H1 (cell line): ENCODE data around the gene EBF3. TPM values are rescaled to one million over a fixed set of nuclear protein-coding genes. Genes with fewer than 3 reads are reported as not detected.

Source experiments
- CTCF ChIA-PET: fragments of 300-600 bp; sonication (Branson Sonifier 250); formaldehyde crosslinking; loops from one replicate; lab custom pipeline; 2021; ENCODE audit not compliant: partially characterized antibody; lab: Charles Lee
- POLR2A ChIA-PET: fragments of 300-600 bp; sonication (Branson Sonifier 250); formaldehyde crosslinking; loops from one replicate; lab custom pipeline; 2021; ENCODE audit warnings: inconsistent platforms; ENCODE audit not compliant: partially characterized antibody; lab: Charles Lee
- DNase-seq, 2 experiments: peaks; one replicate each; pipeline versions ENCODE4 v3.0.0 to v3.0.0-alpha.2; 2010 to 2022; ENCODE audit warnings: low spot score in 2 of 2, low read depth in 1 of 2, mixed read lengths in 1 of 2
- FAIRE-seq: peaks from 2 replicates; lab custom pipeline; 2011; peaks lifted over from hg19 to GRCh38; lab: Jason Lieb, UNC
- H2AFZ ChIP-seq: 2 replicates; pipeline ENCODE4 v1.8.1; 2012; ENCODE audit warnings: low read length, inconsistent platforms
- H2AK5ac ChIP-seq: 2 replicates; pipeline ENCODE4 v1.6.1; 2013; ENCODE audit warnings: low read depth, low read length
- H2BK120ac ChIP-seq: replicated peaks from 2 replicates; pipeline ENCODE3; 2013; ENCODE audit warnings: low read depth, low read length, inconsistent platforms
- H2BK12ac ChIP-seq: 2 replicates; pipeline ENCODE4 v1.6.1; 2013; ENCODE audit warnings: low read depth, low read length
- H2BK15ac ChIP-seq: 2 replicates; pipeline ENCODE4 v1.6.1; 2013; ENCODE audit warnings: low read length
- H2BK20ac ChIP-seq: 2 replicates; pipeline ENCODE4 v1.6.1; 2013; ENCODE audit warnings: low read length
- H2BK5ac ChIP-seq: 2 replicates; pipeline ENCODE4 v1.6.1; 2013; ENCODE audit warnings: low read depth, low read length
- H3K14ac ChIP-seq: 2 replicates; pipeline ENCODE4 v1.6.1; 2013; ENCODE audit warnings: inconsistent platforms; ENCODE audit not compliant: insufficient read length
- H3K18ac ChIP-seq: 2 replicates; pipeline ENCODE4 v1.6.1; 2013; ENCODE audit warnings: low read length; ENCODE audit errors: extremely low read depth
- H3K23ac ChIP-seq: 2 replicates; pipeline ENCODE4 v1.6.1; 2013; ENCODE audit warnings: inconsistent platforms; ENCODE audit not compliant: insufficient read length
- H3K23me2 ChIP-seq: 2 replicates; pipeline ENCODE4 v1.6.1; 2013; ENCODE audit warnings: low read depth, low read length
- H3K27ac ChIP-seq: 2 replicates; pipeline ENCODE4 v1.6.1; 2011; ENCODE audit warnings: low read depth, low read length, inconsistent platforms
- H3K27me3 ChIP-seq, 4 experiments: replicated peaks in 1 of 4; 1 replicate in 1 of 4; 2 replicates in 3 of 4; pipeline versions ENCODE4 v1.6.1 to v1.8.1; 2011 to 2013; ENCODE audit warnings: low read length in 3 of 4, mild to moderate bottlenecking in 3 of 4, inconsistent platforms in 2 of 4, mixed read lengths in 2 of 4, moderate library complexity in 1 of 4; ENCODE audit not compliant: control insufficient read depth in 3 of 4, insufficient read depth in 3 of 4; ENCODE audit errors: extremely low read depth in 1 of 4
- H3K36me3 ChIP-seq, 4 experiments: 2 replicates each; pipeline versions ENCODE4 v1.6.1 to v1.8.1; 2011 to 2013; ENCODE audit warnings: mild to moderate bottlenecking in 4 of 4, low read length in 3 of 4, moderate library complexity in 2 of 4, control low read depth in 1 of 4, inconsistent platforms in 1 of 4; ENCODE audit not compliant: insufficient read depth in 4 of 4, control insufficient read depth in 2 of 4
- H3K4ac ChIP-seq: replicated peaks from 2 replicates; pipeline ENCODE3; 2013; ENCODE audit warnings: low read length, low read depth, mixed read lengths, inconsistent platforms; ENCODE audit not compliant: insufficient read length
- H3K4me1 ChIP-seq, 4 experiments: replicated peaks in 1 of 4; 1 replicate in 1 of 4; 2 replicates in 3 of 4; pipeline versions ENCODE4 v1.6.1 to v1.8.1; 2011 to 2013; ENCODE audit warnings: low read length in 3 of 4, inconsistent platforms in 2 of 4, mixed read lengths in 1 of 4; ENCODE audit not compliant: insufficient read depth in 4 of 4, control insufficient read depth in 3 of 4
- H3K4me2 ChIP-seq, 2 experiments: 2 replicates each; pipeline versions ENCODE4 v1.6.1 to v1.8.1; 2011 to 2013; ENCODE audit warnings: low read depth in 2 of 2, low read length in 2 of 2, control low read depth in 1 of 2, inconsistent platforms in 1 of 2, mild to moderate bottlenecking in 1 of 2; ENCODE audit not compliant: insufficient read depth in 1 of 2
- H3K4me3 ChIP-seq, 4 experiments: fragments of 200-600, 300-600 bp in 1 of 4; sonication (generic), shearing (Covaris generic), sonication (Bioruptor Twin) in 1 of 4; 2 replicates each; pipeline versions ENCODE4 v1.5.1 to v1.8.1; 2011 to 2016; ENCODE audit warnings: low read length in 4 of 4, low read depth in 3 of 4, control low read depth in 2 of 4, inconsistent platforms in 2 of 4, mild to moderate bottlenecking in 2 of 4, mixed read lengths in 1 of 4, moderate library complexity in 1 of 4; ENCODE audit not compliant: insufficient read depth in 2 of 4; ENCODE audit errors: extremely low read depth in 1 of 4
- H3K56ac ChIP-seq: replicated peaks from 2 replicates; pipeline ENCODE3; 2013; ENCODE audit warnings: low read depth, mild to moderate bottlenecking, mixed read lengths, low read length, inconsistent platforms; ENCODE audit not compliant: insufficient read length
- H3K79me1 ChIP-seq: 2 replicates; pipeline ENCODE4 v1.6.1; 2013; ENCODE audit warnings: low read depth, low read length, control low read depth
- H3K79me2 ChIP-seq, 2 experiments: 2 replicates each; pipeline versions ENCODE4 v1.6.1 to v1.8.1; 2012 to 2013; ENCODE audit warnings: low read length in 2 of 2, mild to moderate bottlenecking in 2 of 2, inconsistent platforms in 1 of 2; ENCODE audit not compliant: insufficient read depth in 2 of 2, control insufficient read depth in 1 of 2
- H3K9ac ChIP-seq, 4 experiments: replicated peaks in 1 of 4; 1 replicate in 1 of 4; 2 replicates in 3 of 4; pipeline versions ENCODE4 v1.6.1 to v1.8.1; 2011 to 2013; ENCODE audit warnings: low read depth in 3 of 4, low read length in 3 of 4, control low read depth in 2 of 4, mild to moderate bottlenecking in 2 of 4, moderate library complexity in 2 of 4, inconsistent platforms in 1 of 4; ENCODE audit errors: extremely low read depth in 1 of 4
- H3K9me3 ChIP-seq, 2 experiments: 2 replicates each; pipeline versions ENCODE4 v1.6.1 to v1.8.1; 2012 to 2013; ENCODE audit warnings: mild to moderate bottlenecking in 2 of 2, moderate library complexity in 2 of 2, control low read depth in 1 of 2, inconsistent platforms in 1 of 2, low read depth in 1 of 2, low read length in 1 of 2, mixed read lengths in 1 of 2; ENCODE audit not compliant: insufficient read depth in 2 of 2
- H4K20me1 ChIP-seq, 2 experiments: replicated peaks in 1 of 2; 2 replicates each; pipeline versions ENCODE3 to v1.8.1; 2011 to 2013; ENCODE audit warnings: inconsistent platforms in 2 of 2, low read length in 2 of 2, mild to moderate bottlenecking in 1 of 2; ENCODE audit not compliant: insufficient read depth in 2 of 2, control insufficient read depth in 1 of 2
- H4K5ac ChIP-seq: 2 replicates; pipeline ENCODE4 v1.6.1; 2013; ENCODE audit warnings: low read length, low read depth, mixed read lengths, inconsistent platforms; ENCODE audit not compliant: insufficient read length
- H4K8ac ChIP-seq: 2 replicates; pipeline ENCODE4 v1.8.0; 2013; ENCODE audit warnings: mild to moderate bottlenecking, moderate library complexity, low read length, inconsistent platforms; ENCODE audit not compliant: insufficient read depth; ENCODE audit errors: extremely low read depth
- H4K91ac ChIP-seq: replicated peaks from 2 replicates; pipeline ENCODE3; 2013; ENCODE audit warnings: low read length, mixed read lengths, inconsistent platforms; ENCODE audit not compliant: insufficient read length
- ATF3 ChIP-seq: IDR thresholded peaks from 2 replicates; pipeline ENCODE4 v1.6.1; 2011; ENCODE audit warnings: low read depth, mild to moderate bottlenecking, low read length; ENCODE audit not compliant: insufficient read depth
- CTBP2 ChIP-seq: IDR thresholded peaks from 2 replicates; pipeline ENCODE4 v1.7.0; 2011; ENCODE audit warnings: borderline replicate concordance, mild to moderate bottlenecking, moderate library complexity, mixed read lengths, low read length; ENCODE audit not compliant: insufficient read depth, insufficient read length
- FOSL1 ChIP-seq: IDR thresholded peaks from 2 replicates; pipeline ENCODE4 v1.6.1; 2011; ENCODE audit warnings: mild to moderate bottlenecking, low read depth, low read length, moderate library complexity; ENCODE audit not compliant: insufficient read depth
- KDM5A ChIP-seq: fragments of 200-600 bp; IDR thresholded peaks from 2 replicates; pipeline ENCODE4 v1.7.1; 2012; ENCODE audit warnings: mild to moderate bottlenecking, low read length, inconsistent platforms, mixed read lengths
- POU5F1 ChIP-seq: IDR thresholded peaks from 2 replicates; pipeline ENCODE4 v1.6.1; 2011; ENCODE audit warnings: low read depth, mild to moderate bottlenecking, low read length, moderate library complexity
- RNF2 ChIP-seq: fragments of 200-900, 300-1000 bp; sonication (generic); IDR thresholded peaks from 2 replicates; pipeline ENCODE4 v1.7.1; 2016; ENCODE audit warnings: borderline replicate concordance, low read depth, mild to moderate bottlenecking, antibody characterized with exemption, low read length; ENCODE audit not compliant: poor library complexity, severe bottlenecking; ENCODE audit errors: missing control alignments
- SIX5 ChIP-seq: IDR thresholded peaks from 2 replicates; pipeline ENCODE4 v1.6.1; 2011; ENCODE audit warnings: mild to moderate bottlenecking, low read depth, low read length
- SP2 ChIP-seq: IDR thresholded peaks from 2 replicates; pipeline ENCODE4 v1.6.1; 2012; ENCODE audit warnings: mild to moderate bottlenecking, low read length, inconsistent platforms
- SRF ChIP-seq: IDR thresholded peaks from 2 replicates; pipeline ENCODE4 v1.6.1; 2011; ENCODE audit warnings: mild to moderate bottlenecking, low read depth, low read length, moderate library complexity
- TAF1 ChIP-seq: IDR thresholded peaks from 2 replicates; pipeline ENCODE4 v1.6.1; 2011; ENCODE audit warnings: mild to moderate bottlenecking, low read depth, low read length
- TEAD4 ChIP-seq: IDR thresholded peaks from 2 replicates; pipeline ENCODE4 v1.6.1; 2012; ENCODE audit warnings: low read depth, low read length, inconsistent platforms, mixed read lengths
- WGBS, 2 experiments: shearing (Covaris generic) in 1 of 2; methylation state at CpG; one replicate each; pipeline versions ENCODE4 v1.1.6 to v1.1.7; 2013 to 2015; ENCODE audit warnings: low lambda C conversion rate in 2 of 2, mixed read lengths in 2 of 2, inconsistent platforms in 1 of 2, low coverage in 1 of 2, missing lambda C conversion rate in 1 of 2; ENCODE audit not compliant: insufficient replicate concordance in 2 of 2, insufficient coverage in 1 of 2, insufficient read length in 1 of 2; ENCODE audit errors: extremely low coverage in 1 of 2, missing lambda C conversion rate in 1 of 2; 5-methylcytosine and 5-hydroxymethylcytosine counted together
- polyA plus RNA-seq, 7 experiments: library from polyadenylated mRNA; depleted of rRNA in 3 of 7; stranded (reverse) in 5 of 7; unstranded in 2 of 7; fragments of >200 nt in 5 of 7; fragments of 200-250 nt in 2 of 7; gene quantifications; 1 replicate in 5 of 7; 2 replicates in 1 of 7; 4 replicates in 1 of 7; pipeline versions ENCODE4 v1.2.1 to v1.2.3, GENCODE V29; 2011 to 2013; ENCODE audit warnings: missing spikeins in 2 of 7, mixed read lengths in 2 of 7
- total RNA-seq: library from RNA; stranded (reverse); fragmentation: NEBNext Ultra II Directional; extraction: Animal tissue kit (Norgen Biotek cat#: 25700); gene quantifications from 2 replicates; pipeline ENCODE4 v1.2.1, GENCODE V29; 2021

EBF3 gene
- total and polyA plus RNA-seq, 2 of the 8 experiments (the other 6 are each of a cell fraction or from before 2014, with no cell fraction given): 0.08 to 0.26 TPM

- H3K18ac ChIP-seq: no peak overlapping the region
- H3K9me3 ChIP-seq: no peaks in the 10 kb centered on the region
- no peaks in the 10 kb centered on the region for H3K79me2 ChIP-seq
- no peak overlapping the region for H3K23ac ChIP-seq
- H3K9ac ChIP-seq: no peak overlapping the region
- peaks cover 0 to 1% of the 10 kb centered on the region in 2 experiments for H4K20me1 ChIP-seq
- H2AK5ac ChIP-seq: no peak overlapping the region
- no peak overlapping the region for H4K8ac ChIP-seq
- DNase-seq (no peak), FAIRE-seq (no peak)
- H3K56ac ChIP-seq: no peak overlapping the region
- H4K91ac ChIP-seq: no peak overlapping the region
- H2BK20ac ChIP-seq: no peak overlapping the region
- no peak overlapping the region for H2AFZ ChIP-seq
- H3K79me1 ChIP-seq: no peaks in the 10 kb centered on the region
- H3K36me3 ChIP-seq: no peaks in the 10 kb centered on the region
- H3K14ac ChIP-seq: no peak overlapping the region
- H2BK12ac ChIP-seq: no peak overlapping the region
- ChIA-PET POLR2A (interaction anchor here (0.7 kb wide), 1 partner anchor 64 kb away, joined by 3 read pairs; no protein-coding TSS in a partner anchor), CTCF (interaction anchor here (1.2 kb wide), 1 partner anchor 10 kb away, joined by 3 read pairs; no protein-coding TSS in a partner anchor)
- H4K5ac ChIP-seq: no peak overlapping the region
- no peak overlapping the region for H2BK5ac ChIP-seq
- no peak overlapping the region for H2BK120ac ChIP-seq
- peaks cover 2% of the 10 kb centered on the region; the same call in 1 of the 2 replicates for H3K23me2 ChIP-seq
- 90% methylated on average over 7 of the region's 7 CpGs; no CpG with 5 or more reads in 1 of the 2 experiments for WGBS, 2 experiments
- no peak overlapping the region for H3K4me3 ChIP-seq
- no peaks in the 10 kb centered on the region; a peak in 1 of 7 replicates for H3K4me1 ChIP-seq
- no peak overlapping the region for H3K4me2 ChIP-seq
- H3K4ac ChIP-seq: no peak overlapping the region
- H2BK15ac ChIP-seq: no peak overlapping the region
- H3K27me3 ChIP-seq: no peaks in the 10 kb centered on the region
- no peak overlapping the region for H3K27ac ChIP-seq
- TF ChIP-seq SIX5 (no peak), KDM5A (no peak), CTBP2 (no peak), FOSL1 (no peak), SP2 (no peak), TAF1 (no peak), ATF3 (no peak), TEAD4 (no peak), POU5F1 (no peak), SRF (no peak), RNF2 (no peak)
These were observed 171.9 kb downstream of the EBF3 start for GRCh38 chr10:129792141-129792540.
